SU-DHL-6 (cell line): ENCODE results near the gene LINGO4.

Source experiments
- CTCF ChIP-seq: fragments of 200-600 bp; sonication (generic); IDR thresholded peaks from one replicate; pipeline ENCODE4 v1.5.1; 2017; ENCODE audit warnings: antibody characterized with exemption, mild to moderate bottlenecking, low read length, moderate library complexity; ENCODE audit not compliant: insufficient read depth, poor library complexity, severe bottlenecking
- EZH2phosphoT487 ChIP-seq: fragments of 200-600 bp; sonication (generic), shearing (Covaris generic); conservative IDR thresholded peaks from 2 replicates; pipeline ENCODE4 v1.6.1; 2018; ENCODE audit warnings: mild to moderate bottlenecking, antibody characterized with exemption, low read length, moderate library complexity, mixed read lengths

- TF ChIP-seq CTCF (no peak), EZH2phosphoT487 (no peak)
Observed at GRCh38 chr1:151787689-151788088, 17.5 kb downstream of the LINGO4 start.
